GM18502 (cell line): ENCODE measurements around the gene KIF13A.
"Not testable (repeated sequence)": the region's sequence is repeated elsewhere in the genome, so short reads cannot be mapped to it uniquely, and the experiment has no call there.

Experiments used
- ATAC-seq: cut with Tn5 transposase; IDR thresholded peaks from one replicate; pipeline ENCODE4 v1.9.1; 2021; ENCODE audit warnings: mild to moderate bottlenecking; ENCODE audit not compliant: unreplicated experiment, poor library complexity

Gene KIF13A

DNA sequence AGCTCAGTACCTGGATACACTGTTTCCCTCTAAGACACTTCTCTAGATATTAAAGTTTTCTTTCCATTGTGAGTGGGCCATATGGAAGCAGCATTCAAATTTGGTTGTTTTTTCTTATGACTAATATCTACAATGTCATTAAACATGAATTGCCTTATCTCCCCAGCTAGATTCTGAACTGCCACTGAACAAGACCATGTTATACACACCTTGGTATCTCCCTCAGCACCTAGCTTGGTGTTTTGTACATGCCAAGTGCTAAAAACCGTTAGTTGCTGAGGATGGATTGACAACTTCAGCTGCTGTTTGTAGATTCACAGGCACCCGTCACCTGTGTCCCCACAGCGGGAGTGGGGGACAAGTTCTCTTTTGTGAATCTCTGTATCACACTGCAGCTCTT lies 131.1 kb downstream of the KIF13A start:
- no peak for ATAC-seq

GRCh38 chr6:17855381-17855780 lies 132.1 kb downstream of the KIF13A start:
- ATAC-seq = no peak

DNA sequence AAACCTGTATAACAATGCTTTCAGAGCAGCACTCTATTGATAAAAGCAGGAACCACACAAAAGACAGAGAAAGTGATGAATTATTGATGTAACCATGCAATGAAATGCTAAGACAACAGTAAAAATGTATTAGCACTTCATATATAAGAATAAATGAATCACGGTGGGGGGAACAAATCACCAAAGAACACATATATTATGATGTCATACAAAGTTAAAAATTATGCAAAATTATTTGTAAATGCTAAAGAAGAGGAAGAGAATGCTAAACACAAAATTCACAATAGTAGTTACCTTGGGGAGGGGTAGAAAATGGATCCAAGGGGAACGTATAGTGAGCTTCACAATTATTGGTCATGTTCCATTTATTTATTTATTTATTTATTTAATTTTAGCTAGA lies 133.9 kb downstream of the KIF13A start:
- no peak for ATAC-seq

DNA sequence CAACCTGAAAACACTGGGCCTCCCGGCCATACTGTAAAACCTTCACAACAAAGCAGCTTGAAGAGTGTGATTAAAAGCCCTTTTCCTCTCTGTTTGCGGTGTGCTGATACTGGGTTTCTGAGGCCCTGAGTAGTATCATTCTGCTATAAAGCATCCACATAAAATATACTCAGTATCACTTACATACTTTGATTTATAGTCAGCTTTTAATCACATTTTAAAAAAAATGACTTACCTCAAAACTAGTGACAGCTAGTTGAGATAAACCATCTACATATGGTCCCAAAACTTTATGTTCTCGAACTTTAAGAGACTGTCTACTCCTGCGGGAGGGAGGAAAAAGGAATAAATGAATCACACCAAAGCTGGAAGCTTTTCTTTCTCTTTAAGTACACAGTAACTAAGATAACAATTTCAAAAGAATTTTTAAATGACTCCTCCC lies 135.7 kb downstream of the KIF13A start:
- ATAC-seq = no peak

- peak; percentile 78 for ATAC-seq
Observed at GRCh38 chr6:17851001-17851719, 136.3 kb downstream of the KIF13A start.

DNA sequence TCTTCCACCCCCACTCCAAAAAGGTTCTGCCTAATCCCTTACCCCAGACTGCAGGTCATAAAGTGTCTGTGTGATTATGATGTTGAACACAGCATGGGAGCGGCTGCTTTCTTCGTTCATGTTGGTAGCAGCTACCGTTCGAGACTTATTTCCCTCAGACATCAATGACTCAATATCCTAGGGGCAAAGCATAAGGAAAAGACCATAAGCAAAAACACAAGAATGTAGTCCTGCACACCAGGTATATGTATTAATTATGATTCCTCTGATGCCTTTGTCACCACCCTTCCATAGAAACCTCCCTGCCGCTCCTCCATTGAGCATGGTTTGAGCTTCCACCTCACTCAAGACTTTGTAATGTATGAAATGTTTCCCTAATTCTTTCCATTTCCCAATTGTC lies 137.2 kb downstream of the KIF13A start:
- no peak for ATAC-seq

DNA sequence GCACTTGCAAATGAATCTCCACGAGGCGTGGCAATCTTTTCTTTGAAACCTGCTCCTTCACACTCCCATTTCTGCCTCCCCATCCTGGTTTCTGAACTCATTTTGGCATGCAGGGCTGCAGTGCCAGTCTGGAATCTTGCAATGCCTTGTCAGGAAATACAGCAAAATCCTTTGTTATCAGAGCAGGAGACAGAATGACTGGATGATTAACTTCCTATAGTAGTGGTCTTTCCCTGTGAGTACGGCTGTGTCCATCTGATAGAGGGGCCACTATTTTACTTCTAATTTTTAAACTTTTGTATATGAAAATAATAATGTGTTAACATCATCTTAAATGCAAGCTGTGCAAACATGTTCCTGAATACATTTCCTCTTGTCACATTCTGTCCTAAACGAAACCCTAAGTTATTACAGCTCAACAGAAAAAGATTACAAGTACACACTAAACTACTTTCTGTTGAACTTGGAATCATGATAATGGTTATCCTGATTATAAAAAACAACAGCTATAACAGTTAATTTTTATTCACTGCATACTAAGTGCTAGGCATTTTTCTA lies 140.2 kb downstream of the KIF13A start:
- ATAC-seq = no peak

DNA sequence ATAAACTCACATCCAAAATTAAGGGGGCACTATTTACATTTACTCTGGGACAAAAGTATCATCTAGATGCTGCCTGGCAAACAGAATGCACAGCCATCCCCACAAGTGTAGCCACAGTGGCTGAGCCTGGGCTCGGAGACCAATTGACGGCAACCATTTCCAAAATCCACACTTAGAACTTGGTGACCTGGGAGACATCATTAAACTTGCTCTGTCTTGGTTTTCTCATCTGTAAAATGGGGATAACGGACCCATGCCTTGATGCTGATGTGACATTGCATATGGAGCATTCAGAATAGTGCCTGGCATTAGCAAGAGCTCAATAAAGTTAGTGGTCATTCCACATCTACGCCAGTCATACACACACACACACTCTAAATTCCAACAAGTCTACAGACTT lies 140.7 kb downstream of the KIF13A start:
- no peak for ATAC-seq

DNA sequence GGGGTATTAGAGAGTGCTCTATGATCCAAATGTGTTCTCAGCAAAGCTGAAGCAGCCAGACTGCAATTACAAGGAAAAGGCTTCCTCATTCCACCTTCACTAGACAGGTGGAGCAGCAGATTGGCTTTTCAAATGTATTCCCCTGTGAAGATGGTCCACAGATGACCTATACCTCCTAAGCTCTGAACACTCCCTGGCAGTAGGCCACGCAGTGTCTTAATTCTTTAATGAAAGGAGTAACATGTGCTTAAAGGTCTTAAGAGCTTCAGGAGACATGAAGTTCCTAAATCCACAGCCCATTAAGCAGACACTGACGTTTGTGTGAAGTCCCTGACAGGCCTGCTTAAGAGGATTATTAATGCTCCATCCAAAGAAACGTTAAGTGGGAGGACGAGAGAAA lies 141.8 kb downstream of the KIF13A start:
- ATAC-seq = no peak

GRCh38 chr6:17844967-17845366 lies 142.5 kb downstream of the KIF13A start:
- not testable (repeated sequence) for ATAC-seq

GRCh38 chr6:17842934-17843821 lies 144.3 kb downstream of the KIF13A start:
- no peak for ATAC-seq

- no peak for ATAC-seq
Observed at GRCh38 chr6:17842014-17842776, 145.2 kb downstream of the KIF13A start.

- no peak for ATAC-seq
Observed at GRCh38 chr6:17839513-17840223, 147.8 kb downstream of the KIF13A start.

DNA sequence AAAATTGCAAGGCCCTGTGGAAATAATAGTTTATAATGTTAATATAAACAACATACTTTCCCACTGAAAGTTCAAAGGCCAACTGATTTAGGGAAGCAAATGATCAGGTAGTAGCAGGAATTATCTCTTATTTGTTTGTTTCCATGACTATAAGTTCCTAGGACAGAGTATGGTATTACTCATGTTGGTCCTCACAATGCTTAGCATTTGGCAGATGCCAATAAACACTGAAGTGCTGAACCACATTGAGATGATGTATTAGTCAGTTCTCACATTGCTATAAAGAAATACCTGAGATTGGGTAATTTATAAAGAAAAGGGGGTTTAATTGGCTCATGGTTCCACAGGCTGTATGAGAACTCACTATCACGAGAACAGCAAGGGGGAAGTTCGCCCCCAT lies 151.1 kb downstream of the KIF13A start:
- ATAC-seq = no peak

DNA sequence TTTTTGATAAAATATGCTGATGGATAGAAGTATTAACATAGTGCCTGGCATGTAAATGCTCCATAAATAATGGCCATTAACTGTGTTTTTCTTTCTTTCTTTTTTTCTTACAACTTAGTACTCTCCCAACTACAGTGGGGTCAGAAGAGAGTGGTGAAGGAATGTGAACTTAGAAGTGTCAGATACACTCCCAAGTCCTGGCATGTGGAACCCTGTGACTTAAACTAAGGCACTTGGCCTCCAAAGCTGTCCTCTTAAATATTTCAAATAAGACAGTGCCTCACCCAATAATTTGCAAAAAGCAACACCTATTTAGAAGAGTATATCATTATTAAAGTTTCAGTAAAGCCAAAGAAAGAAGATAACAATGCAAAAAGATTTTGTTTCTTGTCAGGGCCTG lies 151.7 kb downstream of the KIF13A start:
- ATAC-seq = no peak

DNA sequence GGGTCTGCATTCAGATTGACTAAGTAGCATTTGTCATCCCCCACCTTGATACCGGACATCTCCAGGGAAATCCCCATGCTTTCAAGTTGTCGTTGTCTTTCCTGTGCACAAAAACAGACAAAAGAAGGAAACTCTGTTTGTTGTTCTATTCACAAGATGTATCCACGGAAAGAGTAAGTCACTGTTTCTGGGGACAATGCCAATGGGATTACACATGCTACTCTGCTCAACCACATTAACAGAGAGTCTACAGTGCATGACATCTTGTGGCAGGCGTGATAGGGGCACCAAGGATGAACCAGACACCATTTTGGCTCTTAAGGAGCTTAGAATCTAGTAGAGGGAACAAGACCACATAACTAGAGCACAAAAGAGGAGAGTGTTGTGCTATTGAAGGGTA lies 156.3 kb downstream of the KIF13A start:
- no peak for ATAC-seq

GRCh38 chr6:17829905-17830304 lies 157.5 kb downstream of the KIF13A start:
- no peak for ATAC-seq

GRCh38 chr6:17828149-17828548 lies 159.3 kb downstream of the KIF13A start:
- no peak for ATAC-seq

DNA sequence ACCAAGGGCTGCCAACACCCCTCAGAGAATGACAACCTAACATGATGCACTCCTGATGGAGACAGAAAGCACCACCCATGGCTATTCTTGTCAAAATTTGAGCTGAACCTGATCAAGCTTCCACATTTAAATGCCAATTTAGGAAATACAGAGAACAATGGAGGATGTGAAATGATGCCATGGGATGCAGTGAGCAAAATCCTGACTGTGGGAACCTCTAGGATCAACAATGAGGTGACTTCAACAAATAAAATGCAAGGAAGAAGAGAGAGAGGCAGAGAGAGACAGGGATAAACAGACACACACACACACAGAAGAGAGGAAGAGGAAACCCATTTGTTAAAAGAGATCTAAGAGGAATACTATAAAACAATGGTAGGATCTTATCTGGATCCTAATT lies 161.1 kb downstream of the KIF13A start:
- ATAC-seq = no peak

DNA sequence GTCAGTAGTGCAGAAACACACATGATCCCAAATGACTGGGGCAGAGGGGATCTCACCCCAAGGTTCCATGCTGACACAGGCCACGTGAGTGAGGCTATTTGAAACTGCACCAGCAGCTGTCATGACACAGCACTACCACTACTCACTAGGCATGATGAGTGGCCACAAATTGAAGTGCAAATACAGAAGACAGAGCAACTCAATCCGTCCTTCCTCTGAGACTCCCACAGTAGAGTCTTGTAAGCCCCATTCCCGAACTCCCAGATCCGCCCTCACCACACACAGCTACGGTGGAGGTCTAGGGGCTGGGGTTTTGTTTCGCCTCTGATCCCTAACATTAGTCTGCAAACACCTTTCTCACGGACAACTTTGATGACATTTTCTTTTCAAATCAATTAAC lies 167.4 kb downstream of the KIF13A start:
- ATAC-seq = no peak
